Loucy (cell line): ENCODE measurements around the gene RAB6A.

Experiments
- H2AFZ ChIP-seq: fragments of 200-600 bp; sonication (generic); 2 replicates; pipeline ENCODE4 v1.6.0; 2016; ENCODE audit warnings: antibody characterized with exemption, mild to moderate bottlenecking, low read length, moderate library complexity
- H3F3A ChIP-seq: fragments of 200-600 bp; 2 replicates; pipeline ENCODE4 v1.6.0; 2016; ENCODE audit warnings: antibody characterized with exemption, low read depth, mild to moderate bottlenecking
- H3K27me3 ChIP-seq: fragments of 200-600 bp; sonication (generic); 2 replicates; pipeline ENCODE4 v1.6.1; 2014; ENCODE audit warnings: low read length, mild to moderate bottlenecking; ENCODE audit not compliant: insufficient read depth, poor library complexity, severe bottlenecking
- H3K36me3 ChIP-seq: fragments of 200-600 bp; sonication (generic); 2 replicates; pipeline ENCODE4 v1.6.1; 2016; ENCODE audit warnings: low read length; ENCODE audit not compliant: insufficient read depth
- H3K4me1 ChIP-seq: fragments of 200-600 bp; sonication (generic); 2 replicates; pipeline ENCODE4 v1.5.1; 2014; ENCODE audit warnings: low read length, mild to moderate bottlenecking; ENCODE audit not compliant: insufficient read depth, poor library complexity, severe bottlenecking
- H3K4me2 ChIP-seq: fragments of 200-600 bp; sonication (generic); 2 replicates; pipeline ENCODE4 v1.6.0; 2014; ENCODE audit warnings: antibody characterized with exemption, low read length, low read depth, mild to moderate bottlenecking; ENCODE audit not compliant: poor library complexity, severe bottlenecking
- H3K4me3 ChIP-seq: fragments of 200-600 bp; sonication (generic); 2 replicates; pipeline ENCODE4 v1.5.1; 2014; ENCODE audit warnings: low read length, mild to moderate bottlenecking, mixed read lengths; ENCODE audit not compliant: poor library complexity, severe bottlenecking
- H3K79me2 ChIP-seq: fragments of 200-600 bp; sonication (generic); 2 replicates; pipeline ENCODE4 v1.6.1; 2014; ENCODE audit warnings: low read length; ENCODE audit not compliant: insufficient read depth
- H3K9ac ChIP-seq: fragments of 200-600 bp; sonication (generic); 2 replicates; pipeline ENCODE4 v1.6.0; 2014; ENCODE audit warnings: mild to moderate bottlenecking, low read depth, low read length, moderate library complexity; ENCODE audit not compliant: poor library complexity, severe bottlenecking
- H3K9me2 ChIP-seq: fragments of 200-600 bp; sonication (generic); replicated peaks from 2 replicates; pipeline ENCODE4 v1.6.1; 2016; ENCODE audit warnings: low read depth, low read length, mixed read lengths
- H3K9me3 ChIP-seq: fragments of 200-600 bp; sonication (generic); 2 replicates; pipeline ENCODE4 v1.6.1; 2014; ENCODE audit warnings: mild to moderate bottlenecking, antibody characterized with exemption, low read length, low read depth; ENCODE audit not compliant: insufficient read depth
- H4K20me1 ChIP-seq: fragments of 200-600 bp; sonication (generic); 2 replicates; pipeline ENCODE4 v1.6.0; 2014; ENCODE audit warnings: antibody characterized with exemption, low read length, mild to moderate bottlenecking; ENCODE audit not compliant: insufficient read depth, poor library complexity, severe bottlenecking
- CTCF ChIP-seq: fragments of 200-600 bp; sonication (generic); conservative IDR thresholded peaks from 2 replicates; pipeline ENCODE4 v1.5.1; 2014; ENCODE audit warnings: mild to moderate bottlenecking, antibody characterized with exemption, low read length
- EZH2phosphoT487 ChIP-seq: fragments of 200-600 bp; IDR thresholded peaks from 2 replicates; pipeline ENCODE4 v1.6.1; 2018; ENCODE audit warnings: antibody characterized with exemption, mild to moderate bottlenecking, moderate library complexity, borderline replicate concordance

Gene RAB6A

GRCh38 chr11:73641668-73642067 is 119.2 kb downstream of the RAB6A start:
- Histone ChIP-seq H3K4me2 (no peak overlapping the region), H3K9me2 (no peaks in the 10 kb centered on the region), H3K4me1 (no peaks in the 10 kb centered on the region), H3K36me3 (no peaks in the 10 kb centered on the region), H3K79me2 (no peaks in the 10 kb centered on the region), H2AFZ (no peak overlapping the region), H4K20me1 (no peaks in the 10 kb centered on the region), H3K4me3 (no peak overlapping the region), H3K9ac (no peak overlapping the region), H3K9me3 (no peaks in the 10 kb centered on the region), H3K27me3 (no peaks in the 10 kb centered on the region), H3F3A (no peaks in the 10 kb centered on the region)
- TF ChIP-seq EZH2phosphoT487 (no peak), CTCF (no peak)

GRCh38 chr11:73640592-73640991 is 120.3 kb downstream of the RAB6A start:
- TF ChIP-seq CTCF = no peak
- TF ChIP-seq EZH2phosphoT487 = no peak
- Histone ChIP-seq H3F3A (no peaks in the 10 kb centered on the region), H4K20me1 (no peaks in the 10 kb centered on the region), H3K4me1 (no peaks in the 10 kb centered on the region), H3K79me2 (no peaks in the 10 kb centered on the region), H3K9ac (no peak overlapping the region), H3K27me3 (no peaks in the 10 kb centered on the region), H3K9me2 (no peaks in the 10 kb centered on the region), H3K4me3 (no peak overlapping the region), H3K9me3 (no peaks in the 10 kb centered on the region), H3K4me2 (no peak overlapping the region), H3K36me3 (no peaks in the 10 kb centered on the region), H2AFZ (no peak overlapping the region; the same call in 1 of the 2 replicates)

- Histone ChIP-seq H3K36me3 (no peaks in the 10 kb centered on the region), H3K27me3 (no peaks in the 10 kb centered on the region), H3K4me2 (no peak overlapping the region), H3K4me1 (peaks cover 7% of the 10 kb centered on the region), H2AFZ (peak overlapping the region; percentile 77), H4K20me1 (no peaks in the 10 kb centered on the region), H3F3A (no peaks in the 10 kb centered on the region), H3K9me2 (no peaks in the 10 kb centered on the region), H3K79me2 (no peaks in the 10 kb centered on the region), H3K4me3 (no peak overlapping the region), H3K9me3 (no peaks in the 10 kb centered on the region), H3K9ac (no peak overlapping the region)
- TF ChIP-seq EZH2phosphoT487 = no peak
- TF ChIP-seq CTCF = no peak
Measured at GRCh38 chr11:73637012-73637411, 123.9 kb downstream of the RAB6A start.
